ENCODE results near the gene CACNB2.

Gene CACNB2

DNA sequence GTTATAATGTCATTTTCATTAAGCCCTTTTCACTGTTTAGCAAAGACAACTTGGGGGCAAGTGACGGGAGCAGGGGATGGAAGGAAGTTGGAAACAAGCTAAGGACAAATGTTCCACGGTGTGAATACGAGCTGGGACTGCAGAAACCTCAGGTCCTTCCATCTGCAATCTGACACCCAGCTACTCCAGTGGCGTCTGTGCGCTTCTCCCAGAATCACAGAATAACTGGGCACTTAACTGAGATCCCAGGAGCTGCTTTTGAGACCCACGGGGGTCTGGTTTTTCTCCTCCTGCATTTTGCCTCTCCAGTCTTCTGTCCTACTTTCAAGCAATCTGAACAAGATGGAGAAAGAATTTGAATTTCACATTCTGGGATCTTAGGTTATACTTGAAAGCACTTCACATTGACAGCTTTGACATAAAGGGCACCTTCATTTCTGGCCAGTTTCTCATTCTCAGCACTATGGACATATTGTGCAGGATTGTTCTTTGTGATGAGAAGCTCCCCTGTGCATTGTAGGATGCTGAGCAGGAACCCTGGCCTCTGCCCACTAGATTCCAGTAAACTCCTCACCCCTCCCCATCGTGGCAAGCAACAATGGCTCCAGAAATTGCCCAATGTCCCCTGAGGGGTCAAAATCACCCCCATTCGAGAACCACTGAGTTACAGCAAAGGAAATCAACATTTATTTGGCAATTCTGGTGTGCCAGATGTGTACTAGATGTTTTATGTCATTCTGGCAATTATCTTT lies 194.1 kb downstream of the CACNB2 start:
- no peaks in the 10 kb centered on the region for H3K27me3 ChIP-seq
- no peaks in the 10 kb centered on the region for H3K4me1 ChIP-seq (ENCODE audit: control insufficient read depth in 1 of 2, insufficient read depth in 1 of 2, low read depth in 1 of 2, low read length in 1 of 2)
- H3K9me3 ChIP-seq: no peaks in the 10 kb centered on the region
- TF ChIP-seq, protein P1, sequence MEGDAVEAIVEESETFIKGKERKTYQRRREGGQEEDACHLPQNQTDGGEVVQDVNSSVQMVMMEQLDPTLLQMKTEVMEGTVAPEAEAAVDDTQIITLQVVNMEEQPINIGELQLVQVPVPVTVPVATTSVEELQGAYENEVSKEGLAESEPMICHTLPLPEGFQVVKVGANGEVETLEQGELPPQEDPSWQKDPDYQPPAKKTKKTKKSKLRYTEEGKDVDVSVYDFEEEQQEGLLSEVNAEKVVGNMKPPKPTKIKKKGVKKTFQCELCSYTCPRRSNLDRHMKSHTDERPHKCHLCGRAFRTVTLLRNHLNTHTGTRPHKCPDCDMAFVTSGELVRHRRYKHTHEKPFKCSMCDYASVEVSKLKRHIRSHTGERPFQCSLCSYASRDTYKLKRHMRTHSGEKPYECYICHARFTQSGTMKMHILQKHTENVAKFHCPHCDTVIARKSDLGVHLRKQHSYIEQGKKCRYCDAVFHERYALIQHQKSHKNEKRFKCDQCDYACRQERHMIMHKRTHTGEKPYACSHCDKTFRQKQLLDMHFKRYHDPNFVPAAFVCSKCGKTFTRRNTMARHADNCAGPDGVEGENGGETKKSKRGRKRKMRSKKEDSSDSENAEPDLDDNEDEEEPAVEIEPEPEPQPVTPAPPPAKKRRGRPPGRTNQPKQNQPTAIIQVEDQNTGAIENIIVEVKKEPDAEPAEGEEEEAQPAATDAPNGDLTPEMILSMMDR (IDR thresholded peaks at IDR 0.05): no peak
- H3K36me3 ChIP-seq: no peaks in the 10 kb centered on the region
- no peak overlapping the region for H3K27ac ChIP-seq
- no peak overlapping the region for H3K4me3 ChIP-seq (ENCODE audit: low read depth in 1 of 2, low read length in 1 of 2)

- no peaks in the 10 kb centered on the region for H3K9me3 ChIP-seq
- no peaks in the 10 kb centered on the region for H3K36me3 ChIP-seq
- TF ChIP-seq, protein P1 (IDR thresholded peaks at IDR 0.05): no peak
- H3K27me3 ChIP-seq: no peaks in the 10 kb centered on the region
- no peaks in the 10 kb centered on the region for H3K4me1 ChIP-seq (ENCODE audit: control insufficient read depth in 1 of 2, insufficient read depth in 1 of 2, low read depth in 1 of 2, low read length in 1 of 2)
- H3K27ac ChIP-seq: no peak overlapping the region
- no peak overlapping the region for H3K4me3 ChIP-seq (ENCODE audit: low read depth in 1 of 2, low read length in 1 of 2)
Measured at GRCh38 chr10:18340496-18341051, 200.3 kb downstream of the CACNB2 start.

DNA sequence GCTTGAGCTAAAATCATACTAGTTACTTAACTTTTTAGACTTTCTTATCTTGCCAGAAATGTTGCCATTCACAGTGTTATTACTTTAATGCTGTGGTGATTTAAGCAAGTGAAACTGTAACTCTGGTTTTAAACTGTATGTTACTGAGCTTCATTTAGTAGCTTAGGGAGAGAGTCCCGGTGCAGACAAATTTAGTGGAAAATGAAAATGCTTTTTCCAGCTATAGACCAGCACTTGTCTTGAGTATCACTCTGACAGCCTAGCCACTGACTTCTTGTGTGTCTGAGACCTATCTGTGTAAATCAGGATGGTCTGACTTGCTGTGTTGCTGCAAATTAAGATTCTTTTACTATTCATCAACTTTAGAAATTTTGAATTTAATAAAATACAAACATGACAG lies 200.8 kb downstream of the CACNB2 start:
- H3K4me3 ChIP-seq (ENCODE audit: low read depth in 1 of 2, low read length in 1 of 2): no peak overlapping the region
- no peaks in the 10 kb centered on the region for H3K9me3 ChIP-seq
- no peaks in the 10 kb centered on the region for H3K36me3 ChIP-seq
- H3K27ac ChIP-seq: no peak overlapping the region
- TF ChIP-seq, protein P1 (IDR thresholded peaks at IDR 0.05): no peak
- H3K27me3 ChIP-seq: no peaks in the 10 kb centered on the region
- H3K4me1 ChIP-seq (ENCODE audit: control insufficient read depth in 1 of 2, insufficient read depth in 1 of 2, low read depth in 1 of 2, low read length in 1 of 2): no peaks in the 10 kb centered on the region

DNA sequence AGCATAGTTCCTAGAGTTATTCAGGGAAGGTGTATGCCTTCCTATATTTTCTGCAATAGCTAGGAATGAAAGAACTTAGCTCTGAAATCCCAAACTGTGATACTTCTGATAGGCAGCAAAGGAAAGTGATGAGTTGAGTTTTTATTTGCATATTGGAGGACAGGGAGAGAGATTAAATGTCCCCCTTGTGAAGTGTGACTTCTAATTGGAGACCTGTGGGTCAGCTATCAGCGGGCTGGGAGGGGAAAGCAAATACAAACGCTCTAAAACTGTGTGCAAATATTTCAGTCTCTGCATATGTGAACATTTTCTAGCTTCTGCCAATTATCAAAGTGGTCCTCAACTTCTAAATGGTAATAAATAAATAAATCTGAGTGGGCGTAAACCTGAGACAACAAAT lies 203.3 kb downstream of the CACNB2 start:
- H3K4me1 ChIP-seq (ENCODE audit: control insufficient read depth in 1 of 2, insufficient read depth in 1 of 2, low read depth in 1 of 2, low read length in 1 of 2): no peaks in the 10 kb centered on the region

DNA sequence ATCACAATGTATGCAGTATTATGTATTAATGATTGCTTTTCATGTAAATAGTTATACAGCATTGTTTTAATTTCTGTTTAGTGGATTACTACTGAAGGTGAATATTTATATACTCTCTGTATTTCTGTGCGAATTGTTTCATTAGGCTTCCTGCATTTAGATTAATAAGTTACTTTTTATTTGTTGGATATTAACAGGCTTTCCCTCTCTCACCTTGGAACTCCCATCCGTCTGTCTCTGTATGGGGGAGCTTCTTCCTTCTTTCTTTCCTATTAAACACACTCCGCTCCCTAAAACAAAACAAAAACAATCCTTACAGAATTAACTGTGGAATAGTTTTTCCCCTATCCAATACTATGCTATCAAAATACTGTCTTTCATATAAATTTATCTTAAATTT lies 205.1 kb downstream of the CACNB2 start:
- TF ChIP-seq, protein P1 (IDR thresholded peaks at IDR 0.05): no peak

More for the DNA sequence above, 203.3 kb downstream of the CACNB2 start:
- no peak overlapping the region for H3K4me3 ChIP-seq (ENCODE audit: low read depth in 1 of 2, low read length in 1 of 2)
- H3K27me3 ChIP-seq: no peaks in the 10 kb centered on the region
- no peaks in the 10 kb centered on the region for H3K36me3 ChIP-seq
- TF ChIP-seq, protein P1 (IDR thresholded peaks at IDR 0.05): no peak
- no peaks in the 10 kb centered on the region for H3K9me3 ChIP-seq
- no peak overlapping the region for H3K27ac ChIP-seq

More for the DNA sequence above, 205.1 kb downstream of the CACNB2 start:
- Histone ChIP-seq H3K9me3 (no peaks in the 10 kb centered on the region), H3K27me3 (no peaks in the 10 kb centered on the region), H3K4me3 (ENCODE audit: low read depth in 1 of 2, low read length in 1 of 2) (no peak overlapping the region), H3K27ac (no peak overlapping the region), H3K36me3 (no peaks in the 10 kb centered on the region), H3K4me1 (ENCODE audit: control insufficient read depth in 1 of 2, insufficient read depth in 1 of 2, low read depth in 1 of 2, low read length in 1 of 2) (no peaks in the 10 kb centered on the region)
